HG02870 (cell line): ENCODE data around the gene KLF14.
"Not testable (repeated sequence)": the region's sequence is repeated elsewhere in the genome, so short reads cannot be mapped to it uniquely, and the experiment has no call there.

ENCODE experiments used
- ATAC-seq: cut with Tn5 transposase; IDR thresholded peaks from one replicate; pipeline ENCODE4 v1.9.1; 2021; ENCODE audit warnings: mild to moderate bottlenecking, moderate library complexity; ENCODE audit not compliant: unreplicated experiment

Gene KLF14

DNA sequence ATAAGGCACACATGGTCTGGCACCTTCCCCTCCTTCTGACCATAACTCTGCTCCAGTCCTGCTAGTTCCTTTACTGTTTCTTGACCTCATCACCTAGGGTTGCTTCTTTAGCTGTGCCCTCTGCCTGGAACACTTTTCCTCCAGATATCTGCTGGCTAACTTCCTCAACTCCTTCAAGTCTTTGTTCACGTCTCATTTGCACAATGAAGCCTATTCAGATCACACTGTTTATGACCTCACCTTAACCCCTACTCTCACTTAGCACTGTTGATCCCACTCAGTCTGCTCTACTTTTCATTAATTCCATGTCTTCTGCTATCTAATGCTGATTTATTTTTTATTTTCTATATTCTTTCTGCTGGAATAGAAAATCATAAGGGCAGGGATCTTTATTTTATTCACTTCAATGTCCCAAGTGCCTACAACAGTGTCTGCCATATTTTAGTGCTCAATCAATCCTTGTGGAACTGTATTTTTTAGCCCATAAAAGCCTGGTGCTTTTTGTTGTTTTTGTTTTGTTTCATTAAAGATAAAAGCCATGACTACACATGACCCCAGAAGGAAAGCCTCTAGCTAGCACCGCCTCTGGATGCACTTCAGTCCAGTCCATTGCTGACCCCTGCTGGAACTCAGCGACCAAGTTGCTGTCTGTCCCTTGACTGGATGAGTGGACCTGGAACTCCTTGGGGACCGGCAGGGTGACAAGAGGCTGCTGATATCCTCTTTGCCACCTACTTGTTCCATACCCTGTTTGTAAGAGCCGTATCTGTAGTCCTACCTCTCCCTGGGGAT is 12.3 kb downstream of the KLF14 start:
- ATAC-seq, result no peak

GRCh38 chr7:130719541-130719940 is 14.5 kb downstream of the KLF14 start:
- ATAC-seq, result no peak

DNA sequence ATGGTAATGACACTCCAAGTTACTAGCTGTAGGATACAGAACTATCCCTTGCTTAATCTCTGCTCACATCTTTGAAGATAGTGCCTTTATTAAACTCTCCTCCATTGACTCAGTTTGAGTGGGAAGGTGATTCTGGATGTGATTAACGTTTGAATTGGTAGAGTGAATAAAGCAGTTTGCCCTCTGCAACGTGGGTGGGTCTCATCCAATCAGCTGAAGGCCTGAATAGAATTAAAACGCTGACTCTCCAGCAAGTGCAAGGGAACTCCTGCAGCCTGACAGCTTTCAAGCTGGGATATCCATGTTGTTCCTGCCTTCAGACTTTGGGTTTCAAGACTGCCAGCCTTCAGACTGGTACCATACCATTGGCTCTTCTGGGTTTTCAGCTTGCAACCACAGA is 21.6 kb downstream of the KLF14 start:
- ATAC-seq, result no peak

DNA sequence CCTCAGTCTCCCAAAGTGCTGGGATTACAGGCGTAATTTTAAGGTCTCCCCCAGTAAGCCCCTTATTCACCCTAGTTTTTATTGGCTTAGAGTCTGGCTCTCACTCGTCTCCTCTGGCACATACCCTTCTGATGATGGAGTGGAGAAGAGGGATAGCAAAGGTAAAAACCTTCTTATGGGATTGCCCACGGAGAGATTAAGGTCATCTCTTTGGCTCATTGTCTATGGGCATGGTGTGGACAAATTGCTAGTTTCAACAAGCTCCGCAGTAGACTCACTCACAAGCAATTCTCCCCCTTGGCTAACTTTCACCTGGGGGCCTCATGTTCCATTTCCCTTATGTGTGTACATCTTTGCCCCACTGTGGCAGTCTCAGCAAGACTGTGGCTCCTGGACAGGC is 25.2 kb downstream of the KLF14 start:
- no peak for ATAC-seq

- no peak for ATAC-seq
Measured at GRCh38 chr7:130708001-130708400, 26.0 kb downstream of the KLF14 start.

DNA sequence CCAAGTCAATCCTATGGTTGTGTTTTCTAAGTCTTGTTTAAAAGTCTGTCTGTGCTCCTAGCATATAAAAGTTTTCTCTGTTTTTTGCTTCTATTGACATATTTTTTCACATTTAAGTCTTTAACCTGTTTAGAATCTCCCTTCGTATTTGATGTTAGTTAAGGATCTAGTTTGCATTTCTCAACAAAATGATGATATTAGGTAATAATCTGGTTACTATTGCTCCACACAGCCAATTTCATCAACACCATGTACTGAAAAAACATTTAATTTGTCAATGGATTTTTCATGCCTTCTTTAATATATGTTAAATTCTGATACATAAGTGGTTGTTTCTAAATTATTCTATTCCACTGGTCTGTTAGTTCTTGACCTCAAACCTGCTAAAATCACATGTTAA is 30.2 kb downstream of the KLF14 start:
- no peak for ATAC-seq

DNA sequence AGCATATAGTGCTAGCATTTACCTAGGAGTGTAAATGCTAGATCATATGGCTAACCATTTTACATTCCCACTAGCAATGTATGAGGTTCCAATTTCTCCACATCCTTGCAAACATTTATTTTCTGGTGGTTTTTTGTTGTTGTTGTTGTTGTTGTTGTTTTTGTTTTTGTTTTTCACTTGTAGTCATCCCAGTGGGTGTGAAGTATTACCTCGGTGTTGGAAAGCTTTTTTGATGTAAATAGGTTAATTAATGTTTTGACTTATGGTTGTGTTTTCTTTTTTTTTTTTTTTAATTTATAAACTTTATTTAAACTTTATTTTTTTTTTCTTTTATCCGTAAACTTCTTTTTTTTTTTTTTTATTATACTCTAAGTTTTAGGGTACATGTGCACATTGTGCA is 32.4 kb downstream of the KLF14 start:
- no peak for ATAC-seq

- ATAC-seq, result no peak
Measured at GRCh38 chr7:130700760-130701159, 33.2 kb downstream of the KLF14 start.

GRCh38 chr7:130699686-130700085 is 34.3 kb downstream of the KLF14 start:
- no peak for ATAC-seq

DNA sequence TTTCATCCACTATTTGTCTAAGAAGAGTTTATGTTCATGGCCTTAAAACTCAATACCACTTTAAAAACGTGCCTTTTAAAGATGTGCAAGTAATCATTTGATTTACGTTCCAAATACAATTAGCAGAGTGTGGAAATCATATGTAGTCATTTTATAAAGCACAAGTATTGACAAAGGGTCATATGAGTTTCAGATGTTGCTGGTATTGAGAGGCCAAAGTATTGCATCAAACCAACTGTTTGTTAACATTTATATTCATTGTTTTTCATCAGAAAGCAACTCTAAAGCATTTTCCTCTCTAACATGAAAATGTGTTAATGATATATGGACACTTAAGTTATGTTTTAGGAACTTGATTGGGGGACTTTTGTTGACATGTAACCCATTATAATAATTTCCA is 36.2 kb downstream of the KLF14 start:
- ATAC-seq, result no peak

DNA sequence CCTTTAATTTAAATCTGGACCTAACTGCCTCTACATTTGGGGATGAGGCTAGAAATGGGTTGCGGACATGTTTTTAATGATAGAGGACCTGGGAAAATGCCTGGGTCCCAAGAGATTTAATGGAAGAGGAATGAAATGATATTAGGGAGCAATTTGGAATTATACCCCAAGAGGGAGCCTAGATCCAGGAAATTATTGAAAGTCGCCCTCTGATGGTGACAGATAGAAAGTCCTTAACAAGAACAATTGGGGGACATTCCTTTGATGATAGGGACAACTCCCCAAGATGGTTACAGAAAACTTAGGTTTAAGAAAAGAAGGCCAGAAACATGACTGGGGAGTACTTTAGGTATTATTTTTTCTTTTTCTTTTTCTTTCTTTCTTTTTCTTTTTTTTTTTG is 38.2 kb downstream of the KLF14 start:
- no peak for ATAC-seq

DNA sequence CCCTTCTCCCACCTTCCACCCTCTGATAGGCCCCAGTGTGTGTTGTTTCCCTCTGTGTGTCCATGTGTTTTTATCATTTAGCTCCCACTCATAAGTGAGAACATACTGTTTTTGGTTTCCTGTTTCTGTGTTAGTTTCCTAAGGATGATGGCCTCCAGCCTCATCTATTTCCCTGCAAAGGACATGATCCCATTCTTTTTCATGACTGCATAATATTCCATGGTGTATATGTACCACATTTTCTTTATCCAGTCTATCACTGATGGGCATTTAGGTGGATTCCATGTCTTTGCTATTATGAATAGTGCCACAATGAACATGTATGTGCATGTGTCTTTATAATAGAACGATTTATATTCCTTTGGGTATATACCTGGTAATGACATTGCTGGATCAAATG is 41.6 kb downstream of the KLF14 start:
- ATAC-seq, result not testable (repeated sequence)

GRCh38 chr7:130689683-130690082 is 44.3 kb downstream of the KLF14 start:
- no peak for ATAC-seq

GRCh38 chr7:130683026-130683425 is 51.0 kb downstream of the KLF14 start:
- ATAC-seq, result no peak
